ENCODE data around the gene ARPC1A. TPM values are rescaled to one million over a fixed set of nuclear protein-coding genes. Genes with fewer than 3 reads are reported as not detected.

The ARPC1A gene
- total and polyA plus RNA-seq, 10 donors, result 64.5 to 124 (median 89.3) TPM

DNA sequence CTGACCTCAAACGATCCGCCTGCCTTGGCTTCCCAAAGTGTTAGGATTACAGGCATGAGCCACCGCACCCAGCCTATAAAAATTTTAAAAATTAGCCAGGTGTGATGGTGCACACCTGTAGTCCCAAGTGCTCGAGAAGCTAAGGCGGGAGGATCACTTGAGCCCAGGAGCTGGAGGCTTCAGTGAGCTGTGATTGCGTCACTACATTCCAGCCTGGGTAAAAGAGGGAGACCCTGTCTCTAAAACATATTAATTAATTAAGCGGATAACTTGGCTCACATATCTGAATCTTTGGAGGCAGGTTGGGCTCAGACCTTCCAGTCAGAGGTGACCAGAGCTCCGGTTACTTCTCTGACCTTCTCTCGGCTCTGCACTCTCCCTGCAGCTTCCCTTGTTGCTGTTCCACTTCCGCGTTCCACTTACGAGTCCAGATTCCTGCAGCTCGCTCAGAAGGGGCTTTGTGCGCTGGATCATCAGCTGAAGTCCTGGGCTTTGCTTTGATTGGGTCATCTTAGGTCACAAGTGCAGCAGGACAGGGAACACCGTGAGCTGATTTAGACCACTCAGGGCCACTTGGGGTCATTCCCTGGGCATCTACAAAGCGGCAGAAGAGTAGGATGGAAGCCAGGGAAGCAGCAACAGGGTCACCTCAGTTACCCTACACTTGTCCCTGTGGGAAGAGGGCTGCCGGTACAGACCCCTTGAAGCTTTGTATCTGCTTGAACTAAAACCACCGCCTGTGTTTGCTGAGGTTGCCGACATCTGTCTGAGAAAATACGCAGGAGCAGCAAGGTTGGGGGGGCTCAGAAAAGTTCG is 46.8 kb downstream of the ARPC1A start:
- DNase-seq, result peak; percentile 68
- H3K27ac ChIP-seq, result peak overlapping the region in 5 of 8 donors; percentile 21 to 99 (median 47)
- no peaks in the 10 kb centered on the region for H3K9me3 ChIP-seq
- peak in 2 of 3 donors; percentile 12 for TF ChIP-seq POLR2AphosphoS5 (IDR thresholded peaks at IDR 0.05)
- TF ChIP-seq, protein P1, sequence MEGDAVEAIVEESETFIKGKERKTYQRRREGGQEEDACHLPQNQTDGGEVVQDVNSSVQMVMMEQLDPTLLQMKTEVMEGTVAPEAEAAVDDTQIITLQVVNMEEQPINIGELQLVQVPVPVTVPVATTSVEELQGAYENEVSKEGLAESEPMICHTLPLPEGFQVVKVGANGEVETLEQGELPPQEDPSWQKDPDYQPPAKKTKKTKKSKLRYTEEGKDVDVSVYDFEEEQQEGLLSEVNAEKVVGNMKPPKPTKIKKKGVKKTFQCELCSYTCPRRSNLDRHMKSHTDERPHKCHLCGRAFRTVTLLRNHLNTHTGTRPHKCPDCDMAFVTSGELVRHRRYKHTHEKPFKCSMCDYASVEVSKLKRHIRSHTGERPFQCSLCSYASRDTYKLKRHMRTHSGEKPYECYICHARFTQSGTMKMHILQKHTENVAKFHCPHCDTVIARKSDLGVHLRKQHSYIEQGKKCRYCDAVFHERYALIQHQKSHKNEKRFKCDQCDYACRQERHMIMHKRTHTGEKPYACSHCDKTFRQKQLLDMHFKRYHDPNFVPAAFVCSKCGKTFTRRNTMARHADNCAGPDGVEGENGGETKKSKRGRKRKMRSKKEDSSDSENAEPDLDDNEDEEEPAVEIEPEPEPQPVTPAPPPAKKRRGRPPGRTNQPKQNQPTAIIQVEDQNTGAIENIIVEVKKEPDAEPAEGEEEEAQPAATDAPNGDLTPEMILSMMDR (IDR thresholded peaks at IDR 0.05 in 8 of 11, conservative IDR thresholded peaks at IDR 0.05 in 3 of 11), result no peak
- no peak for TF ChIP-seq POLR2A (IDR thresholded peaks at IDR 0.05)
- intact Hi-C loops (cut with DNase I; ENCODE audit: low total_unique reads), result loop anchor here (5.0 kb wide), 1 partner anchor 35 kb away; the partner anchor contains the start of genes BUD31 and PDAP1
- peaks cover 18 to 46% (median 36%) of the 10 kb centered on the region in 6 donors for H3K4me1 ChIP-seq
- peaks cover 0 to 34% (median 7%) of the 10 kb centered on the region in 6 donors for H3K36me3 ChIP-seq
- H3K4me3 ChIP-seq, result no peak overlapping the region
- 66 to 80% (median 75%) methylated on average over 20 to 21 of the region's 21 CpGs for WGBS, 5 donors
- no peaks in the 10 kb centered on the region for H3K27me3 ChIP-seq (replicated peaks in 1 of 7)

DNA sequence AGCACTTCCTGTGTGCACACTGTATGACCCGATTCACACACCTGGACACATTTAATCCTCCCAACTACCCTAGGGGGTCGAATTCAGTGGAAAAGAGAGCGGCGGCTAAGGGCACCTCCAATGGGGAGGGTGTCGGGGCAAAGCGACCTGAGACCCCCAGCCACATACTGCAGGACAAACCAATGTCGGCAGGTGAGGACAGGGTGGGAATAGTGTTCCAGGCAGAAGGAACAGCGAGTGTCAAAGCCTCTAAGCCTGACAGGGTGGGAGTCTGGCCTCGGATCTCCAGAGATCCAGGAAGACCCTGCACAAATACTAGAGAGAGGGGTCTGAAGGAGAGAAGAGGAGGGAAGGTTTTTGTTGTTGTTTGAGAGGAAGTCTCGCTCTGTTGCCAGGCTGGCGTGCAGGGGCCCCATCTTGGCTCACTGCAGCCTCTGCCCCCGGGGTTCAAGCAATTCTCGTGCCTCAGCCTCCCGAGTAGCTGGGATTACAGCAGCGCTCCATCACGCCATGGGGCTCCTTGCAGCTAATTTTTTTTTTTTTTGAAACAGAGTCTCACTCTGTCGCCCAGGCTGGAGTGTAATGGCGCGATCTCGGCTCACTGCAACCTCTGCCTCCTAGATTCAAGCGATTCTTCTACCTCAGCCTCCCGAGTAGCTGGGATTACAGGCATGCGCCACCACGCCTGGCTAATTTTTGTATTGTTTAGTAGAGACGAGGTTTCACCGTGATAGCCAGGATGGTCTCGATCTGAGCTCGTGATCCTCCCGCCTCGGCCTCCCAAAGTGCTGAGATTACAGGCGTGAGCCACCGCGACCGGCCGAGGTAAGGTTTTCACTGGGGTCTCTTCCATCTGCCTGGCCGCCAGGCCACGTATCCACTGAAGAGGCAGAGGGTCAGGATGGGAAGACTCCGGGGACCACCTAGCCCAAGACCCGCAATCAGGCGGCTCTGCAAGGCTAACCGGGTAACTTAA is 47.7 kb downstream of the ARPC1A start:
- Histone ChIP-seq H3K36me3 (peaks cover 0 to 38% (median 15%) of the 10 kb centered on the region in 6 donors), H3K27me3 (replicated peaks in 1 of 7) (no peaks in the 10 kb centered on the region), H3K9me3 (no peaks in the 10 kb centered on the region), H3K27ac (peak overlapping the region; percentile 89 to 99 (median 94)), H3K4me1 (peaks cover 20 to 55% (median 45%) of the 10 kb centered on the region in 6 donors), H3K4me3 (peak overlapping the region; percentile 88 to 100 (median 96))
- TF ChIP-seq POLR2A (IDR thresholded peaks at IDR 0.05), result no peak
- TF ChIP-seq, protein P1 (IDR thresholded peaks at IDR 0.05 in 8 of 11, conservative IDR thresholded peaks at IDR 0.05 in 3 of 11), result no peak
- no peak for TF ChIP-seq POLR2AphosphoS5 (IDR thresholded peaks at IDR 0.05)
- DNase-seq, result peak; percentile 73
- intact Hi-C loops (cut with DNase I; ENCODE audit: low total_unique reads), result loop anchor here (5.0 kb wide), 1 partner anchor 34 kb away; the partner anchor contains the start of genes BUD31 and PDAP1
- 84 to 88% (median 84%) methylated on average over 40 to 41 of the region's 41 CpGs for WGBS, 5 donors

DNA sequence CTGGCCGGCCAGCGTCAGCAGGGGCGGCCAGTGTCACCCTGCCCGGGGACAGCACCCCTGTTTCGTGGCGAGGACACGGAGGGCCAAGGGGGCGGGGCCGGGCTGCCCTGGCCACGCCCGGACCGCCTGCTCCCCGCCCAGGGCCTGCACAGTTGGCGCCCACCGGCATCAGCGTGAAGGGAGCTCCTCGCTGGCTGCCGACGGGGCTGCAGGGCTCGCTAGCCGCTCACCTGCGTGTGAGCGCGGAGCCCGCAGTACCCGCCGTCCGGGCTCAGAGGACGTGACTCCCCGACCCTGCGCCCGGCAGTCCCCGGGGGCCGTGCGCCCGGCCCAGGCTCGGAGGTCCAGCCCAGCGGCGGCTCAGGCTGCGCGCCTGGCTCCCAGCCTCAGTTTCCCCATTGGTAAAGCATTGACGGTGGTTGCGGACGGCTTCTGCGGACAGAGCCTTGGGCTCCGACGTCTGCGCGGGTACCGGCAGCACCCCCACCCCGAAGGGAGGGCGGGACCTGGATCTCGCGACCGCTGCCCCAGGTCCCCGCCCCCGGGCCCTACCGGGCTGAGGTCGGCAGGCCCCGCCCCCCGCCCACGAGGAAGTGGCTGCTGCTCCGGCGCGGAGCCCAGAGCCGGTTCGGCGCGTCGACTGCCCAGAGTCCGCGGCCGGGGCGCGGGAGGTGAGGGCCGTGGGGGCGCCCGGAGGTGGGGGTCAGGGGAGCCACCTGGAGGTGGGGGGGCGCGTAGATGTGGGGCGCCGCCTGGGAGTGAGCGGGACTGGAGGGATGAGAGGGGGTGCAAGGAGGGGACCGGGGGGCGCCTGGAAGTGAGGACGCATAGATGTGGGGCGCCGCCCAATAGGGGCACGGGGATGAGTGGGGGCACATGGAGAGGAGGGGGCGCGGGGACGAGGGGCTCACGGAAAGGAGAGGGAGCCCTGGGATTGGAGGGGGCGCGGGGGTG is 48.7 kb downstream of the ARPC1A start, which contains the start of gene ARPC1B:
TSS of gene ARPC1B (plus strand) at position 620 of the 954 bp plus-strand sequence. CDS start 10,985 bp downstream, outside the sequence.
- TF ChIP-seq POLR2AphosphoS5 (IDR thresholded peaks at IDR 0.05) (peak; percentile 93 to 98 (median 94)), POLR2A (IDR thresholded peaks at IDR 0.05) (peak in 2 of 3 donors; percentile 64 to 66)
- TF ChIP-seq, protein P1 (IDR thresholded peaks at IDR 0.05 in 8 of 11, conservative IDR thresholded peaks at IDR 0.05 in 3 of 11), result no peak

More for the DNA sequence above, 48.7 kb downstream of the ARPC1A start, which contains the start of gene ARPC1B:
- peak; percentile 98 for DNase-seq
- Histone ChIP-seq H3K27ac (peak within 1 kb of the TSS; percentile 89 to 99 (median 94)), H3K4me3 (peak within 1 kb of the TSS; percentile 88 to 100 (median 96)), H3K9me3 (no peaks in the 10 kb centered on the region), H3K27me3 (replicated peaks in 1 of 7) (no peaks in the 10 kb centered on the region), H3K4me1 (peaks cover 30 to 65% (median 55%) of the 10 kb centered on the region in 6 donors), H3K36me3 (peaks cover 0 to 34% (median 16%) of the 10 kb centered on the region in 6 donors)
- 1 to 2% (median 1%) methylated on average over 32 to 94 of the region's 95 CpGs for WGBS, 5 donors
- intact Hi-C loops (cut with DNase I; ENCODE audit: low total_unique reads), result loop anchor here (5.0 kb wide), 1 partner anchor 33 kb away; the partner anchor contains the start of genes BUD31 and PDAP1

Measured in spleen (tissue), 11 donors.